Measurements from ENCODE around the gene GAB2. TPM values are rescaled to one million over a fixed set of nuclear protein-coding genes. Genes with fewer than 3 reads are reported as not detected.
A peak's percentile ranks its signal among the peaks of the same experiment; 100 is the strongest.

GAB2 gene
- polyA plus RNA-seq, 3 donors, result 2.8 to 39.4 (median 4.4) TPM

- Mint-ChIP-seq H3K36me3 (peaks cover 23 to 40% of the 10 kb centered on the region in 2 donors), H3K9me3 (peaks cover 0 to 4% (median 2%) of the 10 kb centered on the region in 7 donors), H3K27me3 (ENCODE audit: low read depth in 3 of 3) (no peaks in the 10 kb centered on the region), H3K4me3 (no peak overlapping the region), H3K4me1 (peaks cover 63% of the 10 kb centered on the region), H3K27ac (peak overlapping the region in 4 of 7 donors; percentile 0 to 61 (median 44))
- DNase-seq, result no peak
- TF ChIP-seq CTCF (IDR thresholded peaks at IDR 0.05), result no peak
- no peaks in the 10 kb centered on the region for H3K9me3 ChIP-seq (replicated peaks in 1 of 2; ENCODE audit: control insufficient read depth in 1 of 2, insufficient read depth in 1 of 2, low read length in 2 of 2)
- peak overlapping the region in 1 of 2 donors; percentile 18 for H3K27ac ChIP-seq (ENCODE audit: low read depth in 1 of 2, low read length in 2 of 2)
- peaks cover 92% of the 10 kb centered on the region for H4K20me1 ChIP-seq (ENCODE audit: insufficient read depth, low read length)
- peaks cover 27 to 43% of the 10 kb centered on the region in 2 donors for H3K4me1 ChIP-seq (ENCODE audit: control insufficient read depth in 1 of 2, insufficient read depth in 2 of 2, low read length in 2 of 2)
- H2AFZ ChIP-seq (ENCODE audit: insufficient read depth, low read depth, low read length, poor library complexity, severe bottlenecking), result no peak overlapping the region
- H3K27me3 ChIP-seq (ENCODE audit: control insufficient read depth in 2 of 2, insufficient read depth in 2 of 2, low read length in 2 of 2), result no peaks in the 10 kb centered on the region
- H3K79me2 ChIP-seq (ENCODE audit: insufficient read depth, low read length), result peaks cover 99% of the 10 kb centered on the region
- H3K4me2 ChIP-seq (replicated peaks; ENCODE audit: extremely low read depth, low read length, poor library complexity, severe bottlenecking), result no peak overlapping the region
- H3K36me3 ChIP-seq (replicated peaks in 1 of 2; ENCODE audit: control insufficient read depth in 1 of 2, insufficient read depth in 2 of 2, low read length in 2 of 2), result no peaks in the 10 kb centered on the region
- H3K4me3 ChIP-seq (replicated peaks in 1 of 3; ENCODE audit: low read depth in 2 of 3, low read length in 3 of 3), result no peak overlapping the region
- WGBS (ENCODE audit: insufficient coverage), result 100% methylated on average over 1 of the region's 1 CpG
- no peak overlapping the region for H3K9ac ChIP-seq (ENCODE audit: insufficient read depth, low read length, poor library complexity, severe bottlenecking)
- intact Hi-C loops (cut with micrococcal nuclease), result no loop called here
Measured at GRCh38 chr11:78339483-78339882, 78.1 kb downstream of the GAB2 start.

DNA sequence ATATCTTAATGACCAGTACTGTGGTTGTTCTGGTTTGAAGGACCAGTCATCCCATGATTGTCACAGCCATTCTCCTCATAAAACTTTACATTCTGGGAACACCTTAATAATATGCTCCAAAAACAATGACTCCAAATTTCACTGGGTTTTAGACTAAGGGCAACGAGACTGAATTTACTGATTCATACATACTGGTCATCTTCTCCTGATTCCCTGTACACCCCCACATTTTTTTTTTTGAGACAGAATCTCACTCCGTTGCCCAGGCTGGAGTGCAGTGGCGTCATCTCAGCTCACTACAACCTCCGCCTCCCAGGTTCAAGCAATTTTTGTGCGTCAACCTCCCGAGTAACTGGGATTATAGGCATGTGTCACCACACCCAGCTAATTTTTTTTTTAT, 78.9 kb downstream of the GAB2 start:
- Mint-ChIP-seq H3K27ac (peak overlapping the region in 6 of 7 donors; percentile 13 to 78 (median 57)), H3K9me3 (peaks cover 0 to 4% (median 2%) of the 10 kb centered on the region in 7 donors), H3K36me3 (peaks cover 18 to 34% of the 10 kb centered on the region in 2 donors), H3K4me3 (no peak overlapping the region), H3K27me3 (ENCODE audit: low read depth in 3 of 3) (no peaks in the 10 kb centered on the region), H3K4me1 (peaks cover 59% of the 10 kb centered on the region)
- peaks cover 92% of the 10 kb centered on the region for H4K20me1 ChIP-seq (ENCODE audit: insufficient read depth, low read length)
- H3K36me3 ChIP-seq (replicated peaks in 1 of 2; ENCODE audit: control insufficient read depth in 1 of 2, insufficient read depth in 2 of 2, low read length in 2 of 2), result no peaks in the 10 kb centered on the region
- H3K9ac ChIP-seq (ENCODE audit: insufficient read depth, low read length, poor library complexity, severe bottlenecking), result no peak overlapping the region
- H3K27ac ChIP-seq (ENCODE audit: low read depth in 1 of 2, low read length in 2 of 2), result peak overlapping the region in 1 of 2 donors; percentile 61
- no peak overlapping the region for H3K4me2 ChIP-seq (replicated peaks; ENCODE audit: extremely low read depth, low read length, poor library complexity, severe bottlenecking)
- H3K27me3 ChIP-seq (ENCODE audit: control insufficient read depth in 2 of 2, insufficient read depth in 2 of 2, low read length in 2 of 2), result no peaks in the 10 kb centered on the region
- peaks cover 99% of the 10 kb centered on the region for H3K79me2 ChIP-seq (ENCODE audit: insufficient read depth, low read length)
- no peak overlapping the region for H3K4me3 ChIP-seq (replicated peaks in 1 of 3; ENCODE audit: low read depth in 2 of 3, low read length in 3 of 3)
- no peak overlapping the region for H2AFZ ChIP-seq (ENCODE audit: insufficient read depth, low read depth, low read length, poor library complexity, severe bottlenecking)
- intact Hi-C loops (cut with micrococcal nuclease), result no loop called here
- H3K9me3 ChIP-seq (replicated peaks in 1 of 2; ENCODE audit: control insufficient read depth in 1 of 2, insufficient read depth in 1 of 2, low read length in 2 of 2), result no peaks in the 10 kb centered on the region
- TF ChIP-seq CTCF (IDR thresholded peaks at IDR 0.05), result no peak
- no peak for DNase-seq
- 97% methylated on average over 5 of the region's 6 CpGs for WGBS (ENCODE audit: insufficient coverage)
- peaks cover 27 to 43% of the 10 kb centered on the region in 2 donors for H3K4me1 ChIP-seq (ENCODE audit: control insufficient read depth in 1 of 2, insufficient read depth in 2 of 2, low read length in 2 of 2)

Measured in CD14-positive monocyte (primary cell).